ENCODE data around the gene CDCP2.

- no peak for TF ChIP-seq POLR2A (IDR thresholded peaks at IDR 0.05)
- no peak for TF ChIP-seq CTCF (IDR thresholded peaks at IDR 0.05)
These were observed 47.7 kb downstream of the CDCP2 start for GRCh38 chr1:54105080-54105479.
